Measurements from ENCODE around the gene LDHB. TPM values are rescaled to one million over a fixed set of nuclear protein-coding genes. Genes with fewer than 3 reads are reported as not detected.

The LDHB gene
- polyA plus RNA-seq, 1 of the 3 experiments (the other 2 are of a cell fraction), result 469 TPM

DNA sequence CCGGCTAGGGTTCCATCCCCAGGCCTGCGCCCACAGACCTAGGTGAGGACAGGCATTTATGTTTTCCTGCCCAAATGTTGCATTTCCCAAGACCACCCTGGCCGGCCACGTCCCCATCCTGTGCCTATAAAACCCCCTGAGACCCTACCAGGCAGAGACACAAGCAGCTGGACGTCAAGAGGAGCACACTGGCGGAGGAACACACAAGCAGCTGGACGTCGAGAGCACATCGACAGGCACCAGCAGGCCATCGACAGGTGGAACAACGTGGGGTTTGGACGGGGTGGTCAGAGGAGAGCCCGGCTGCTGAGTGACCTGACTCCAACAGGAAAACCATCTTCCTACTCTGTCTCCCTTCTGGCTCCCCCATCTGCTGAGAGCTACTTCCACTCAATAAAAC lies 19.6 kb upstream of the LDHB start:
- Histone ChIP-seq H3F3A (replicated peaks; ENCODE audit: insufficient read depth) (no peaks in the 10 kb centered on the region), H3K27me3 (ENCODE audit: insufficient read depth) (peaks cover 14% of the 10 kb centered on the region; the same call in 1 of the 2 replicates), H2AFZ (ENCODE audit: low read depth) (no peak overlapping the region), H3K4me3 (ENCODE audit: low read depth in 2 of 2, low read length in 1 of 2) (no peak overlapping the region), H3K9me2 (no peaks in the 10 kb centered on the region), H3K36me3 (replicated peaks in 1 of 2; ENCODE audit: control insufficient read depth in 1 of 2, insufficient read depth in 2 of 2, low read length in 1 of 2) (no peaks in the 10 kb centered on the region), H3K9ac (no peak overlapping the region), H3K27ac (ENCODE audit: low read depth in 2 of 2, low read length in 1 of 2) (no peak overlapping the region), H3K4me2 (no peak overlapping the region), H3K79me2 (ENCODE audit: insufficient read depth) (no peaks in the 10 kb centered on the region), H4K20me1 (ENCODE audit: insufficient read depth) (no peaks in the 10 kb centered on the region), H3K4me1 (ENCODE audit: control insufficient read depth in 1 of 2, insufficient read depth in 2 of 2, low read depth in 1 of 2, low read length in 1 of 2) (no peaks in the 10 kb centered on the region), H3K9me3 (no peaks in the 10 kb centered on the region)
- POLR2A ChIA-PET, result no interaction called here
- WGBS (ENCODE audit: low lambda C conversion rate), result 57% methylated on average over 13 of the region's 13 CpGs
- no peak for TF ChIP-seq RFX5 (IDR thresholded peaks at IDR 0.05; ENCODE audit: low read length)
- no peak for TF ChIP-seq RCOR1 (IDR thresholded peaks at IDR 0.05; ENCODE audit: low read length)
- TF ChIP-seq YY1 (IDR thresholded peaks at IDR 0.05; ENCODE audit: low read depth), result no peak
- TF ChIP-seq, protein P1, sequence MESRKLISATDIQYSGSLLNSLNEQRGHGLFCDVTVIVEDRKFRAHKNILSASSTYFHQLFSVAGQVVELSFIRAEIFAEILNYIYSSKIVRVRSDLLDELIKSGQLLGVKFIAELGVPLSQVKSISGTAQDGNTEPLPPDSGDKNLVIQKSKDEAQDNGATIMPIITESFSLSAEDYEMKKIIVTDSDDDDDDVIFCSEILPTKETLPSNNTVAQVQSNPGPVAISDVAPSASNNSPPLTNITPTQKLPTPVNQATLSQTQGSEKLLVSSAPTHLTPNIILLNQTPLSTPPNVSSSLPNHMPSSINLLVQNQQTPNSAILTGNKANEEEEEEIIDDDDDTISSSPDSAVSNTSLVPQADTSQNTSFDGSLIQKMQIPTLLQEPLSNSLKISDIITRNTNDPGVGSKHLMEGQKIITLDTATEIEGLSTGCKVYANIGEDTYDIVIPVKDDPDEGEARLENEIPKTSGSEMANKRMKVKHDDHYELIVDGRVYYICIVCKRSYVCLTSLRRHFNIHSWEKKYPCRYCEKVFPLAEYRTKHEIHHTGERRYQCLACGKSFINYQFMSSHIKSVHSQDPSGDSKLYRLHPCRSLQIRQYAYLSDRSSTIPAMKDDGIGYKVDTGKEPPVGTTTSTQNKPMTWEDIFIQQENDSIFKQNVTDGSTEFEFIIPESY (IDR thresholded peaks at IDR 0.05; ENCODE audit: borderline replicate concordance, low read depth), result no peak
- TF ChIP-seq USF1 (IDR thresholded peaks at IDR 0.05; ENCODE audit: borderline replicate concordance, low read depth), result no peak
- no peak for TF ChIP-seq NFIC (IDR thresholded peaks at IDR 0.05; ENCODE audit: borderline replicate concordance)
- no peak for TF ChIP-seq PBX3 (IDR thresholded peaks at IDR 0.05)
- TF ChIP-seq JUND (IDR thresholded peaks at IDR 0.05), result no peak
- no peak for TF ChIP-seq CTCF (IDR thresholded peaks at IDR 0.05)
- TF ChIP-seq GATA2 (CRISPR knock-in tag; IDR thresholded peaks at IDR 0.05), result no peak
- no peak for TF ChIP-seq TCF12 (IDR thresholded peaks at IDR 0.05)
- no peak for TF ChIP-seq EP300 (IDR thresholded peaks at IDR 0.05; ENCODE audit: borderline replicate concordance in 1 of 2, low read depth in 1 of 2, low read length in 1 of 2)
- TF ChIP-seq SMC3 (IDR thresholded peaks at IDR 0.05; ENCODE audit: low read depth, low read length), result no peak
- TF ChIP-seq, protein P2, sequence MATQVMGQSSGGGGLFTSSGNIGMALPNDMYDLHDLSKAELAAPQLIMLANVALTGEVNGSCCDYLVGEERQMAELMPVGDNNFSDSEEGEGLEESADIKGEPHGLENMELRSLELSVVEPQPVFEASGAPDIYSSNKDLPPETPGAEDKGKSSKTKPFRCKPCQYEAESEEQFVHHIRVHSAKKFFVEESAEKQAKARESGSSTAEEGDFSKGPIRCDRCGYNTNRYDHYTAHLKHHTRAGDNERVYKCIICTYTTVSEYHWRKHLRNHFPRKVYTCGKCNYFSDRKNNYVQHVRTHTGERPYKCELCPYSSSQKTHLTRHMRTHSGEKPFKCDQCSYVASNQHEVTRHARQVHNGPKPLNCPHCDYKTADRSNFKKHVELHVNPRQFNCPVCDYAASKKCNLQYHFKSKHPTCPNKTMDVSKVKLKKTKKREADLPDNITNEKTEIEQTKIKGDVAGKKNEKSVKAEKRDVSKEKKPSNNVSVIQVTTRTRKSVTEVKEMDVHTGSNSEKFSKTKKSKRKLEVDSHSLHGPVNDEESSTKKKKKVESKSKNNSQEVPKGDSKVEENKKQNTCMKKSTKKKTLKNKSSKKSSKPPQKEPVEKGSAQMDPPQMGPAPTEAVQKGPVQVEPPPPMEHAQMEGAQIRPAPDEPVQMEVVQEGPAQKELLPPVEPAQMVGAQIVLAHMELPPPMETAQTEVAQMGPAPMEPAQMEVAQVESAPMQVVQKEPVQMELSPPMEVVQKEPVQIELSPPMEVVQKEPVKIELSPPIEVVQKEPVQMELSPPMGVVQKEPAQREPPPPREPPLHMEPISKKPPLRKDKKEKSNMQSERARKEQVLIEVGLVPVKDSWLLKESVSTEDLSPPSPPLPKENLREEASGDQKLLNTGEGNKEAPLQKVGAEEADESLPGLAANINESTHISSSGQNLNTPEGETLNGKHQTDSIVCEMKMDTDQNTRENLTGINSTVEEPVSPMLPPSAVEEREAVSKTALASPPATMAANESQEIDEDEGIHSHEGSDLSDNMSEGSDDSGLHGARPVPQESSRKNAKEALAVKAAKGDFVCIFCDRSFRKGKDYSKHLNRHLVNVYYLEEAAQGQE (IDR thresholded peaks at IDR 0.05; ENCODE audit: low read depth, low read length), result no peak
- TF ChIP-seq GABPA (IDR thresholded peaks at IDR 0.05; ENCODE audit: low read depth), result no peak
- no peak for TF ChIP-seq EZH2phosphoT487 (IDR thresholded peaks at IDR 0.05; ENCODE audit: borderline replicate concordance, low read depth)
- TF ChIP-seq SIN3A (IDR thresholded peaks at IDR 0.05; ENCODE audit: borderline replicate concordance, low read depth, low read length), result no peak
- TF ChIP-seq, protein P3, sequence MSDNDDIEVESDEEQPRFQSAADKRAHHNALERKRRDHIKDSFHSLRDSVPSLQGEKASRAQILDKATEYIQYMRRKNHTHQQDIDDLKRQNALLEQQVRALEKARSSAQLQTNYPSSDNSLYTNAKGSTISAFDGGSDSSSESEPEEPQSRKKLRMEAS (IDR thresholded peaks at IDR 0.05; ENCODE audit: low read depth), result no peak
- CTCF ChIA-PET, result interaction anchor here (2.1 kb wide), 1 partner anchor 428 kb away, joined by 5 read pairs; no protein-coding TSS in a partner anchor
- DNase-seq, result no peak

Data from SK-N-SH (cell line).